ENCODE measurements around the gene PLXND1. TPM values are rescaled to one million over a fixed set of nuclear protein-coding genes. Genes with fewer than 3 reads are reported as not detected.
A peak's percentile ranks its signal among the peaks of the same experiment; 100 is the strongest.

PLXND1 gene
- total RNA-seq, 2 donors from 2014 or later: 207 to 246 TPM

DNA sequence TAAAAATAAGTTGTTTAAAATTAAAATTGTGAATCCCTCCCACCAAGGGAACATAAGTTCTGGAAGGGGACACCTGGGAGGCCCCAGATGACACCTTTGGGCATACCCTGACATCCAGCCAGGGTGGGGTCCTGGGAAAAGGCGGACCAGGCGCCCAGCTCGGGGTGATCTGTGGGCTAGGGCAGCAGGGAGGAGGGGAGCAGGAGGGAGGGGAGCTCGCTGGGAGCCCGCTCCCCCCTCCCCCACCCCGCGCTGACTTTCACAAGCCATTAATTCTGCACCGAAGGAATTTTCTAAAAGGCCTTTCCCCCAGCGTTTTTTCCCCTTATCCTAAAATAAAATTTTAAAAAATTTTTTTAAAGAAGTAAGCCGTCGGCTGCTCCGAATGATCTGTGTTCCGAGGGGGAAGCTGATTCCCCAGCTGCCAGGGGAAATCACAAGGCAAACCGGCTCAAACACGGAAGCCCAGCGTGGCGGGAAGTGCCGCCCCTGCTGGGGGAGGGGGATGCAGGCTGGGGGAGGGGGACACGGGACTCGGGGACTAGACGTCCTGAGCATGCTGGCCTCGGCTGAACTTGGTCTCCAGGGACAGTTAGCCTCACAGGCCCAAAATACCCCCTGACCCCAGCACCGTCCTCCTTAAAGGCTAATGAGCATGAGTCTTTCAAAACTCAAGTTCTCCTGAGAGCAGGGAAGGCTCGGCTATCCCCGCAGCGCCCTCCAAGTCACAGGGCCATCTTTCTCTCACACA, 13.9 kb downstream of the PLXND1 start:
- H3K9me3 ChIP-seq: no peaks in the 10 kb centered on the region
- TF ChIP-seq, protein P1, sequence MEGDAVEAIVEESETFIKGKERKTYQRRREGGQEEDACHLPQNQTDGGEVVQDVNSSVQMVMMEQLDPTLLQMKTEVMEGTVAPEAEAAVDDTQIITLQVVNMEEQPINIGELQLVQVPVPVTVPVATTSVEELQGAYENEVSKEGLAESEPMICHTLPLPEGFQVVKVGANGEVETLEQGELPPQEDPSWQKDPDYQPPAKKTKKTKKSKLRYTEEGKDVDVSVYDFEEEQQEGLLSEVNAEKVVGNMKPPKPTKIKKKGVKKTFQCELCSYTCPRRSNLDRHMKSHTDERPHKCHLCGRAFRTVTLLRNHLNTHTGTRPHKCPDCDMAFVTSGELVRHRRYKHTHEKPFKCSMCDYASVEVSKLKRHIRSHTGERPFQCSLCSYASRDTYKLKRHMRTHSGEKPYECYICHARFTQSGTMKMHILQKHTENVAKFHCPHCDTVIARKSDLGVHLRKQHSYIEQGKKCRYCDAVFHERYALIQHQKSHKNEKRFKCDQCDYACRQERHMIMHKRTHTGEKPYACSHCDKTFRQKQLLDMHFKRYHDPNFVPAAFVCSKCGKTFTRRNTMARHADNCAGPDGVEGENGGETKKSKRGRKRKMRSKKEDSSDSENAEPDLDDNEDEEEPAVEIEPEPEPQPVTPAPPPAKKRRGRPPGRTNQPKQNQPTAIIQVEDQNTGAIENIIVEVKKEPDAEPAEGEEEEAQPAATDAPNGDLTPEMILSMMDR (IDR thresholded peaks at IDR 0.05): no peak
- peak overlapping the region; percentile 36 for H3K4me3 ChIP-seq
- peaks cover 3% of the 10 kb centered on the region for H3K36me3 ChIP-seq
- no peaks in the 10 kb centered on the region for H3K27me3 ChIP-seq (replicated peaks; ENCODE audit: insufficient read depth)
- DNase-seq (ENCODE audit: low spot score) (no peak), ATAC-seq (ENCODE audit: insufficient number of reproducible peaks, low FRiP score, low read depth) (no peak)
- peaks cover 62 to 71% of the 10 kb centered on the region in 2 donors for H3K4me1 ChIP-seq (ENCODE audit: control insufficient read depth in 1 of 2, low read depth in 2 of 2)
- peak overlapping the region; percentile 74 to 75 for H3K27ac ChIP-seq

DNA sequence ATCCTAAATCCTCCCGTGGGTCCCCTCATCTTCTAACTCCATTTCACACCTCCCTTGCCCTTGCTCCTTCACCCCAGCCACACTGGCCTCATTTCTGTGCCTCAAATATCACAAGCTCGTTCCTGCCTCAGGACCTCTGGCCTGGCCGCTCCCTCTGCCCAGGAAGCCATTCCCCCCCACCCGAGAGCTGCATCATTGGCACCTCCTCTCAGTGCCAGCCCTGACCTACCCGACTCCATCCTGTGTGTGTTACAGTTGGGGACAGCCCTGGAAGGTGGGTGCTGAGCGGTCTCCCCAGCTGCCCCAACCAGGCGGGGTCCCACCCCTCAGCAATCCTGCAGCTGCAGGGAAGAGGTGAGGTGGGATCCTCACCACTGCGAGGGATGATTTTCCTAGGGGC, 14.5 kb downstream of the PLXND1 start:
- DNase-seq (ENCODE audit: low spot score) (no peak), ATAC-seq (ENCODE audit: insufficient number of reproducible peaks, low FRiP score, low read depth) (no peak)
- Histone ChIP-seq H3K4me3 (peak overlapping the region; percentile 36), H3K27ac (peak overlapping the region; percentile 74 to 75), H3K36me3 (peaks cover 4% of the 10 kb centered on the region), H3K27me3 (replicated peaks; ENCODE audit: insufficient read depth) (no peaks in the 10 kb centered on the region), H3K4me1 (ENCODE audit: control insufficient read depth in 1 of 2, low read depth in 2 of 2) (peaks cover 56 to 65% of the 10 kb centered on the region in 2 donors), H3K9me3 (no peaks in the 10 kb centered on the region)
- TF ChIP-seq, protein P1 (IDR thresholded peaks at IDR 0.05): no peak

DNA sequence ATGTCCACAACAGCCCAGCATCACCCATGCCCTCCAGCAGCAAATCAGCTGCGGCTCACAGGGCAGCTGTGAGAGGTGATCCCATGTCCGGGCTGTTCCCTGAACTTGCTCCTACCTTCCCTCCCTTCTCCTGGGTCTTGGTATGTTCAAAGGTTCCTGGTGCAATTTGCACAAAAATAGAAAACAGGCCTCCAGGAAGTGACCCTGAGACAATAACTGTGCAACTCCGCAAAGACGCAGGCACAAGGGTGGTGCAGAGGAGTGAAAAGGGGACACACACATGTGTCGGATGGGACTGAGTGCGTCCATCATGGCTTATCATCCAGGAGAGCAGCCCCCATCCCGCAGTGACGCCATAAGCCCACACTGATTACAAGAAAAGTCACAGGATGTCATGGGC, 16.3 kb downstream of the PLXND1 start:
- no peak for ATAC-seq (ENCODE audit: insufficient number of reproducible peaks, low FRiP score, low read depth)
- Histone ChIP-seq H3K27ac (no peak overlapping the region), H3K27me3 (replicated peaks; ENCODE audit: insufficient read depth) (no peaks in the 10 kb centered on the region), H3K36me3 (peaks cover 20% of the 10 kb centered on the region), H3K4me1 (ENCODE audit: control insufficient read depth in 1 of 2, low read depth in 2 of 2) (peaks cover 42 to 48% of the 10 kb centered on the region in 2 donors), H3K9me3 (no peaks in the 10 kb centered on the region), H3K4me3 (no peak overlapping the region)
- DNase-seq (ENCODE audit: low spot score): no peak
- TF ChIP-seq, protein P1 (IDR thresholded peaks at IDR 0.05): no peak

DNA sequence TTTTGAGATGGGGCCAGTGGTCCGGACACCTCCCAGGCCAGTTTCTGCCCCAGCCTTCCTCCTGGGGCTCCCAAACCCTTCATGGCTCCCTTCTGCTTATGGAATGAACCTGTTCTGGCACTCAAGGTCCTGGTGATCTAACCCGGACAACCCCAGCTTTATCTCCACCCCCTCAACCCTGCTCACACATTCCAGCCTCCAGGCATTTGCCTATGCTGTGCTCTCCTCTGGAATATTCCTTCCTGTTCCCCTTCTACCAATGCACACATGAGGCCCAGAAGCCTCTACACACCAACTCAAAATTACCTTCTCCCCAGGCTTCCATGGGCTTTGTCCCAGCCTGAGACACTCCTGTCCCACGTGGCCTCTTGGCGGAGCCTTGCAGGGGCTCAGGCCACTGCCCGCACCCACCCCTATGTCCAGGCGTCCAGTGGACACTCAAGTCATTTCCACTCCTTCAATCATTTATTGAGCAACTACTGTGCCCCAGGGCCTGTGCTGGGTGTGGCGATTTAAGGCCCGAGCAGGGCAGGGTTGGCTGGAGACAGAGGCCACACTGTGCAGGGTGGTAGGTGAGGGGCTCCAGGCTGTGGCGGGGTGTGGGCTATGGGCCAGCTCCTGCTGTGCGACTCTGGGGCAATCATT, 18.8 kb downstream of the PLXND1 start:
- DNase-seq (ENCODE audit: low spot score) (no peak), ATAC-seq (ENCODE audit: insufficient number of reproducible peaks, low FRiP score, low read depth) (no peak)
- Histone ChIP-seq H3K27me3 (replicated peaks; ENCODE audit: insufficient read depth) (no peaks in the 10 kb centered on the region), H3K4me3 (no peak overlapping the region), H3K9me3 (no peaks in the 10 kb centered on the region), H3K27ac (no peak overlapping the region), H3K36me3 (peaks cover 34% of the 10 kb centered on the region), H3K4me1 (ENCODE audit: control insufficient read depth in 1 of 2, low read depth in 2 of 2) (peaks cover 17 to 23% of the 10 kb centered on the region in 2 donors)
- TF ChIP-seq, protein P1 (IDR thresholded peaks at IDR 0.05): no peak

DNA sequence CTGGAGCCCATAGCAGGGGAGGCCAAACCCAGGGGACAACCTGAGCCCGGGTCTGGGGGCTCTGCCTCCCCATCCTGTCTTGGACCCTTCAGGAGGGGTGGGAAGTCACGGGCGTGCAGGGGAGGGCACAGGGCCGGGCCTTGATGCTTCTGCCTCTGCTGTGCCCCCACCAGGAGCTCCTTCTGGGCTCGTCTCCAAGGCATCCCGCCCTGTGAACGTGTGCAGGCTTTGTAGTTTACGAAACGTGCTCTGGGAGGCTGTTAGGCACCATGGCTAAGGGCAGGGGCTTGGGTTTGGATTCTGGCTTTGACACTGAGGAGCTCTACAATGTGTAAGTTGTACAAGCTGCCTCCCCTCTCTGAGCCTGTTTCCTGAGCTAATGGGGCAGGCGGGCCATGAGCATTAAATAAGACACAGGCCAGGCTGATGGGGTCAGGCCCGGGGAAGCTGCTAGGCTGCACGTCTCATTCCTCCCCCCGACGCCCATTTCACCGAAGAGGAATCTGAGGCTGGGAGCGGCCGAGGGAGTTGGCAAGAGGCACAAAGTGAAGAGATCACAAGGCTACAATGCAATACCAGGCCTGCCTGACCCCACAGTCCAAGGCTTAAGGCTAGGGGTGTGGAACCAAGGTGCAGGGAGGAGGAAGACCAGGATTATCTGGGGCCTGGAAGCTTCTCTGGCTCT, 19.6 kb downstream of the PLXND1 start:
- no peaks in the 10 kb centered on the region for H3K9me3 ChIP-seq
- H3K4me1 ChIP-seq (ENCODE audit: control insufficient read depth in 1 of 2, low read depth in 2 of 2): peaks cover 9 to 15% of the 10 kb centered on the region in 2 donors
- ATAC-seq (ENCODE audit: insufficient number of reproducible peaks, low FRiP score, low read depth) (no peak), DNase-seq (ENCODE audit: low spot score) (no peak)
- TF ChIP-seq, protein P1 (IDR thresholded peaks at IDR 0.05): no peak
- no peak overlapping the region for H3K27ac ChIP-seq
- no peaks in the 10 kb centered on the region for H3K27me3 ChIP-seq (replicated peaks; ENCODE audit: insufficient read depth)
- H3K4me3 ChIP-seq: no peak overlapping the region
- H3K36me3 ChIP-seq: peaks cover 36% of the 10 kb centered on the region

Data from thoracic aorta (tissue), 2 donors.